ENCODE results near the gene RND3.

The RND3 gene, protein sequence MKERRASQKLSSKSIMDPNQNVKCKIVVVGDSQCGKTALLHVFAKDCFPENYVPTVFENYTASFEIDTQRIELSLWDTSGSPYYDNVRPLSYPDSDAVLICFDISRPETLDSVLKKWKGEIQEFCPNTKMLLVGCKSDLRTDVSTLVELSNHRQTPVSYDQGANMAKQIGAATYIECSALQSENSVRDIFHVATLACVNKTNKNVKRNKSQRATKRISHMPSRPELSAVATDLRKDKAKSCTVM

DNA sequence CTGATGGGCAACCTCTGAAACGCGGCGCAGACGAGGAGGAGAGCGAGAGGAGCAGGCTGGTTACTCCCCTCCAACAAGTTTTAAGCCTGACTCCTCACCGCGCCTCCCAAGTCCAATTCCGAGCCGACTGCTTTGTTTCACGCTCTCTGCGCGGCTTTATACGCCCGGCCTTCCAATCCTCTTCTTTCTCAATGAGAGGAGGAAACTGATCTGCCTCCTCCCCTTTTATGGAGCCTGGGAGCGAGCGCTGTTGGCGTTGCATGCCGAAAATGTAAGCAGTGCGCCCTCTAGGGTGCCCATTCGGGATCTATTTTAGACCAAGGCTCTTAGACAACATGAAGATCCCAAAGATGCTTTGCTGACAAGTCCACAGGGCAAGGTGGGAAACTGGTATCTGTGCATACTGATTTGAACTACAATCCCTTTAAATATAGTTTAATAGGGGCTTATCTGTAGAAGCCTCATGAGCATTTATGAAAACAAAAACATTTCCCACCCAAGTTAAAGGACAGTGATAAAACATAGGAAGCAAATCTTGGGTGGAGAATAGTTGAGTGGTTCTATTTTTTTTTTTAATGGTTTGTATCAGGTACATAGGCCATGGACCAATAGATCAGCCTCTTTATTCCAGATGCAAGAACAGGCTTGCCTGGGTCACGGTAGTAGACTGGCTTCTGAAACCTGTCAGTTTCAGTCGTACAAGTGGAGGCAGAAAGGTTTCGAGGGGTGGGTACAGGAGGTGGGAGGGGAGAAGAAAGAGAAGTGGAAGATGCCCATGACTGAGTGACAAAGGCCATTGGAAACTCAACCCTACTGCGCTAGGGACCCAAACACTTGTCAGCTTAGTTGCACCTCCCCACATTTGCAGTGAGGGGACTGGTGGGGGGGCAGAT, at the start of gene RND3:
RND3 (minus strand) TSS at position 131 of the 893 bp plus-strand sequence. CDS start 250 bp downstream, outside the sequence.
- DNase-seq (ENCODE audit: insufficient read length, low spot score) (peak; percentile 31), FAIRE-seq (peak; percentile 67)

DNA sequence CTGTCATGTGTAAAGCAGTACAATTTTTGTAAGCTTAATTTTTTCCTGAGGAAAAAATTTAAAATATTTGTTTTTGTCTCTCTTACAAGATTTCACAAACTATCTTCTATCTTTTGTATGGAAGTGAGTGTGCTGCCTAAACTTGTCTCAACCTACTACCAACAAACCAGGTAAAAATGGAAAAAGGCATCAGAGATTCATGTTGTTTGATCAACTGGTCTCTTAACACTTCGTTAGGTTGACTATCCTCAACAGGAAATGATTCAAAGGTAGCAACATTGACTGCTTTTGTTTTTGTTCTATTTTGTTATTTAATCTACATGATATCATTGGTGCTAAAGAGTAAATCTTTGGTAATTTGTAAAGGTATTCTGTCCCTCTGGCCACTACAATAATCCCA, 47.7 kb upstream of the RND3 start:
- FAIRE-seq, result no peak

DNA sequence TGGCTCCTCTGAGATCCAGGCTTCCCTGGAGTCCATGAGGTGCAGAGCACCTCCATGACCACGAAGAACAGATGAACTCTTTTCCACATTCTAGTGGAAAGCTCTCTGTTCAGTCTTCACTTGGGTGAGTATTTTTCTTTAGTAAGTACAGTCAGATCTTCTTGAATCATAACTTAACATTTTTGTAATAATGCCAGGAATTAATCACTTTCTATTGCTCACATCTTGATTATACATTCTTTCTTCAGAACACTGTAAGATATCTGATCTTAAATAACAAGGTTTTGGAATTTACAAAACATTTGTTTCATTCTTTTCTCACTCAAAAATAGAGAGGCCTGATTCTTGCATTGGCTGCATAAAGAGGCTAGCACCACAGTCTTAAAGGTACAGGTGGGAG, 45.4 kb upstream of the RND3 start:
- FAIRE-seq, result no peak
- DNase-seq (ENCODE audit: insufficient read length, low spot score), result no peak

More for the DNA sequence above, 47.7 kb upstream of the RND3 start:
- DNase-seq (ENCODE audit: insufficient read length, low spot score), result no peak

DNA sequence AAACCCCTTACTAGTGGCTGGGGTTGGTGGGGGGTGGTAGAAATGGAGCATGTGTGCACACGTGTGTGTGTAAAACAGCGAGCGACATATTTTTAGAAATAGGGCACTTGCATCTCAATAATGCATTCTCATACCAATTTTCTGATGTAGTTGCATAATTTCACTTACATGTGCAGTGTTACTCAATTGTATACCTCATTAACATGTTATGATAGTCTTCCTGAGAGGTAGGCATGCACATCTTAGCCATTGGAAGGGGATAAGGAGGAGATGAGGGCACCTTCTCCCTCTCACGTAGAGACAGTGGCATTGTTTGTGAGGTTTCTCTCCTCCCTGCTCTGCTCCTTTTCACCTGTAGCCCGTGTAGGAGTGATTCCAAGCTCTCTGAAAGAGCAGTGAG, 44.6 kb upstream of the RND3 start:
- FAIRE-seq, result no peak
- DNase-seq (ENCODE audit: insufficient read length, low spot score), result no peak

DNA sequence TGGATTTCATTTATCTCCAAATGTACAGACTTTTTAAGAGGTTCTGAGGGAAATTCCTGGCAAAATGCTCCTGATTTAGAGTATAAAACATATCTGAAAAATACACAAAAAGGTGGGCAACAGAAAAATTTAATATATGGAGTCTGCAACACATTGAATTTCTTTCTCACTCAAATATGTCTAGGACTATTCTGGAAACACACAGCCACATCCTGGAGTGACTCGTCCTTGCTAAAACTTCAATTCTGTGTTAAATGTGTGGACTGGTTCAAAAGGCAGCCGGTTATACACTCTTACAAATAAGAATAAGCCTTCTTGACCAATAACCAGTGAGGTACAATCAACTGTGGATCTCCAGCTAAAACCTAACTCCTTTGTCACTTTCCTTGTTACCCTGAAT, 44.1 kb upstream of the RND3 start:
- no peak for DNase-seq (ENCODE audit: insufficient read length, low spot score)
- no peak for FAIRE-seq

DNA sequence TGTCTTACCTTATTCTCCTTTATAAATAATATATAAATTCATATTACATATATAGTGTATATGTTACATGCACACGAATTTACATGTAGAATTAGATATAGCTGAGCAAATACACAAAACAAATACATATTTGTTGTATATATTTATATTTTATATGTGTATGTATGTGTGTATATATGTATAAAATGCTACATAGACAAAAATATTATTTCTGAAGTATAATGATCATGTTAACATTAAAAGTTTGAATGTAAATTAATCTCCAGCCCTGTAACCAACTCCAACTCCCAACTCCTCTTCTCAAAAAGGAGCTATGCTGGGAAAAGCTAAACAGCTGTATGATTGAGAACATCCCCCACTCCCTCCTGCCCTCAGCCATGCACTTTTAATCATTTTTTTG, 42.7 kb upstream of the RND3 start:
- no peak for DNase-seq (ENCODE audit: insufficient read length, low spot score)
- FAIRE-seq, result no peak

DNA sequence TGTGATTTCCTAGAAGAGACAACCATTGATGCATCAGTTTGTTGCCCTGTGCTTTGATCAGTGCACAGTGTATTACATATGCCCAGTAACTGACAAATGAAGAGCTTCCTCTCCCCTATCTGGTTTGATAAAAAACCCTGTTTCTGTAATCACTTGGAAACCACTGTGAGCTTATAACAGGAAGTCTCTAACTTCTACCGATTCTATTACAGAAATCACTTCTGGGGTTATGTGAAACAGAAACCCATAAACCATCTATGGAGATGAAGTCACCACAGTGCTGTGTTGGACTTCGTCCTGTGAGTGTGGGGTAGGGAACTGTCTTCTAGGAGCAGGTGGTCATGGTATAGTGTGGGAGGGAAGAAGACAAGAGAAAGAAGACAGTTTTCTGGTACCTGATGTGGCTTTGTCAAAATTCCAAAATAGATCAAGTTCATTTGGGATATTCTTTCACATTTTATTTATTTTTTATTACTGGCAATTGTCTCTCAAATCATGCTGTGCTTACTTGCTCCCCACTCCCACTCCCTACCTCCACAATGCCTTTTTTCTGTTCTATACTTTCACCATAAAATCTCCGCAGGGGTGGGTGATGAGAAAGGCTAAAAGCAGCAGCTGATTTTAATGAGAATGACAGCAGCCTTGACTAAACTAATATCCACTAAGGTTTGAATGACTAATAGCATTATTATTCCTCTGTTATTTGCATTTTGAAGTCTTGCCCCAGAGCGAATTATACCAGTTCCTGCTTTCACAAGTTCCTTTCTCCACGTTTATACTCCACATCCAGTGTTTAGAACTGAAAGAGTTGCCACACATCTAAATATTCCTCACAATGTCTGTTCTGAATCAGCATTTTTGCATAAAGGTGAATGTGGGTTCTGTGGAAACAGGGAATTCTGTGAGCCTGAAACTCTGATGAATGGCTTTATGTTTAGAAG, 41.7 kb upstream of the RND3 start:
- DNase-seq (ENCODE audit: insufficient read length, low spot score) (peak; percentile 21), FAIRE-seq (peak; percentile 90)

DNA sequence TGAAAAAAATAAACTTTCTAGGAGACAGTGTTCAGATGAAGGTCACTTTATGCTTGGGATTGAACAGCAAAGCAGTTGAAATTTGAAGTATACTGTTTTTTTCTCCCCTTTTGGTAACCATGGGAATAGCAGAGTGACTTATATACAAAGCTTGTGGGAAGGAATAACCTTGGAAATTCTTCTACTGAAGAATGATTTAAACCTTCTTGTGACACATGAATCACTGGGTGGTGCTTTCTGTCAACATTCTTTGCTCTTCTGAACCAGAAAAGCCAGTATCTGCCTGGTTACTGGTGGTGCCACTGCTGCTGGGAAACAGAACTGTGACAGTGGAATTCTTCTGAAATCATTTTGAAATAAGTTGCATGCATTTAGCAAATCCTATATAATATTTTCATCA, 39.4 kb upstream of the RND3 start:
- DNase-seq (ENCODE audit: insufficient read length, low spot score), result no peak
- FAIRE-seq, result peak; percentile 23

DNA sequence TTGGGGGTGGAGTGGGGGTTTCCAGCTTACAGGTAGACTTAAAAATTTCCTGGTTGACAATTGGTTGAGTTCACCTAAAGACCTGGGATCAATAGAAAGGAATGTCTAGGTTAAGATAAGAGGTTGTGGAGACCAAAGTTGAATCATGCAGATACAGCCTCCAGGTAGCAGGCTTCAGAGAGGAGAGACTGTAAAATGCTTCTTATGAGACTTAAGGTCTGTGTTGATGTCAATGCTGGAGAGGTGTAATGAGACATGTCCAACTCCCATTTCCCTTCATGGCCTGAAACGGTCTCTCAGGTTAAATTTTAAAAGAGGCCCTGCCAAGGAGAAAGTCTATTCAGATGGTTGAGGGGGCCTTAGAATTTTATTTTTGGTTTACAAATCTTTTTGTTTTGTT, 38.5 kb upstream of the RND3 start:
- DNase-seq (ENCODE audit: insufficient read length, low spot score) (no peak), FAIRE-seq (no peak)

DNA sequence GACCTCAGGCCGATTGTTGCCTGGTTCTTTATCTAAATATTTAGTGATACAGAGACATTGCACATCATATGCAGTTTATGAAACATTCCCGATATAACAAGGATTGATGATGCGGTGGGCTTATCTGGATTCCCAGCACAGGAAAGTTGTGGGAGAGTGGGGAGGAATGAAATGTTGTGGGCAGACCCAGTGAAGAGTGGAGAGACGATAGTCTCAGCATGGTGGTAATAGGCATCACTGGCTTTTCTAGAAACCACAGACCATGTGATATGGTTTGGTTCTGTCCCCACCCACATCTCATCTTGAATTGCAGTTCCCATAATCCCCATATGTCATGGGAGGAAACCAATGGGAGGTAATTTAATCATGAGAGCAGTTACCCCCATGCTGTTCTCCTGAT, 34.8 kb upstream of the RND3 start:
- DNase-seq (ENCODE audit: insufficient read length, low spot score), result no peak
- no peak for FAIRE-seq

DNA sequence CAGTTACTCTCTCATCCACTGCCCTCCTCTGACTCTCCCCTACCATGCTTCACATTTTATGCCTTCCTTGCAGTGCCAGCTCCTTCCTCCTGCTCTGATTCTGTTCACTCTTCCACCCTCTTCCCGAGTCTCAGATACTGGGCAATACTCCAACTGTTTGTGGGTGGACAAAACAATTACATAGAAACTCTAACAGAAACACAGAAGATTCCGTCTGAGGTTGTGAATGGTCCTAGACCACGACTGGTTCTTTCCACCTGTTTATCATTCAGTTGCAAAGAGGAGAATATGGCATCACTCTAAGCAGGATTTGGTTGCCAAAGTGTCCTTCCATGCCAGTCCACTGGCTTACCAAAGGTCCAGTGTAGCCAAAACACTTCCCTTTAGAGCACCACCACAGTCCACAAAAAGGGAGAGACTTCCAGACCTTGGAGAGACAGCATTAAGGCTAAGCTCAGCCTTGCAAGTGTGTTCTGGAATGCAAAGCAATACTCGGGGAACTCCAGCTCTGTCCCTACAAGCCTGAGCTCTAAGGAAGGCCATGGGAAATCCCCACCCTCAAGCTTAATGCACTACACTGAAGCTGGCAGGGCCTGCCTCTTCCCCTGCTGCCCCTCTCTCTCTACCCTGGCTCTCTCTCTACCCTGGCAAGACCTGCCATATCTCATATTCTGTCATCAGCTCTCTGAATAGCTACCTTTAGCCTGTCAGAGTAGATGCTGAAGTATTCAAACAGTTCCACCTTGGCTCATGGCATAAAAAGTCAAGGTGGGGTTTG, 33.6 kb upstream of the RND3 start:
- no peak for FAIRE-seq
- DNase-seq (ENCODE audit: insufficient read length, low spot score), result no peak

DNA sequence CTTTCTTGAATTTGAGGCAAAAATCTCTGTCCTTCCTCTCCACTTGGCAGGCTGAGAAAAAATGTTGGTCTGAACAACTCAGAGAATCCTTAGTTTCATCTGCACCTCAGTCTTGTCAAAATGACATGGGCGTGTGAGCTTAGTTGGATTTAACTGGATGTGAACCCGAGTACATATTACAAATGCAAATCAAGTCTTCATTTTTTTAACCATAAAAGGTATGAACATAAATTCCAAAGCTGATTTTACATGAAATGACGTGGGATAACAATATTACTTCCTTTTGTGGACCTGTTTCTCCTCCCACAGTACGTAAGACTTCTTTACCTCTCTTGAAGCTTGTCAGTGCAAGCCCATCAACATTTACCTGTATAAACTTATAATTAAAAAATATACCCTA, 32.6 kb upstream of the RND3 start:
- no peak for FAIRE-seq

DNA sequence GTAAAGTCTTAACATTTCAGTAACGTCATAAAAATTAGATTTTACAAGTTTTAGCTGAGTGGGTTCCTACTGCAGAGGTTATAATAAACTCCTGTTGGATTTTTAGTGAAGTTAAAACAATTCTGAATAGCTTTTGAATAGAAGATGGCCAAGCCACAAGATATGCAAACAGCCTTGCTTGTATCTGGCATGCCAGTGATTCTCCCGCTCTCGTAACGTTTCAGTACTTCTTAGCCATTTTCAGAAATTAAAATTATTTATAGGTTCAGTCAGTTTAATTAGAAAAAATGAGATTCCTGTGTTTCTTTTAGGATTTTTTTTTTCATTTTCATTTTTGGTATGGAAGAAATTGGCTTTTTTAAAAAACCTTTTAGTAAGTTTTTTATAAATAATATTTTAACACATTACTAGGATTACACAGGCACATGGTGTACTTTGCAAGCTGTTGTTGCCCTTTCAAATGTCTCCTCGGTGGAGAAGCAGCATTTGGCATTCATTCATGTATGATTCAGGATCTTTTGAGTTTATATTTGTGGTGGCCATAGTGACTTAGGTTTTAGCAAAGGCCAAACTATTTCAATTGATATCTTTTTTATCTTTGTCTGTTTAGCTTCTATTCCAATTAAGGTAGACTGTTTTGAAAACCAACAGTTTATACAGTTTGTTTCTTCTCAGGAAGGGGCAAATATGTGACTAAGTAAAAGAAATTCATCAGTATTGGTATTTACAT, 30.6 kb upstream of the RND3 start:
- FAIRE-seq (no peak), DNase-seq (ENCODE audit: insufficient read length, low spot score) (no peak)

More for the DNA sequence above, 32.6 kb upstream of the RND3 start:
- no peak for DNase-seq (ENCODE audit: insufficient read length, low spot score)

DNA sequence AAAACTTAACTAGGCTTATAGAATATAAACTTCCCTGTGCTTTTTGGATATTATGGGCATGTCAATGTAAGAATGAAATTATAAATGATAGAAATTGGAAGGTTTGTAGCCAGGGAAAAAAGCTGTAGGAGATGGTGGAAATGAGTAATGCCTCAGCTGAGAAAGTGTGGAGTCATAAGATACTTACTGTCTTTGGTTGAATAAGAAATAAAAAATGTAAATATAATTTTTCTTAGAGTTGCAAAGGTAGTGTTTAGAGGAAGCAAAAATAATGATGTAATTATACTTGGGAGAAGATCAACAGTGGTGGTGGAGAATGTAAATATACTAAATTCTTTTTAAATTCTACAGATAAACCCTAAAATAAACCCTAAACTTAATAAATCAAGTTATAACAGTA, 26.2 kb upstream of the RND3 start:
- DNase-seq (ENCODE audit: insufficient read length, low spot score), result no peak
- no peak for FAIRE-seq

DNA sequence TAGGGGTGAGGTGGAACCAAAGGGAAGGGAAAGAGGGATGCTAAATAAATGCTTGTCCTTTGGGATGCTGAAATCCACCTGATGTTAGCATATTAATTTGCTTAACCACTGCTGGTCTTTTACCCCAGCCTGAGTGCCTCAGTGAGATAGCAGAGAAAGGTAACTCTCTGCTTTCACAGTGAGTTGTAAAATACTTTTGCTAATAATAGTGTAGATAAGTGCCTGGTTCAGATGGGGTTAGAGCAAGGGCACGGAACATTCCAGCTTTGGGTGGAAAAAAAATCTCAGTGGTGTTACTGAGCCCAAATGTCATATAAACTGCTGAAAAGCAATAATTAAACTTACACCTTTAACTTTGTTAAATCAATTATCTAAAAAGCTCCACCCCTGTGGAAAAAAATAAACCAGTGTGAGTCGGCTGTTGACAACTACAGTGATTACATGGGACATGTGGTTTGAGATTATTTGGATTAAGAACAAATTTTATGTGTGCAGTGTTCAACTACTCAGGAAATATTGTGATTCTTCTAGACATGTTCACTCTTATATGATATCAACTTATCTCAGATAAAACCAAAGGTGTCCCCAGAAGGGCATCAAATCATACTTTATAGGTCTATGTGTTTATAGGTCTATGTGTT, 21.1 kb upstream of the RND3 start:
- FAIRE-seq (no peak), DNase-seq (ENCODE audit: insufficient read length, low spot score) (no peak)

DNA sequence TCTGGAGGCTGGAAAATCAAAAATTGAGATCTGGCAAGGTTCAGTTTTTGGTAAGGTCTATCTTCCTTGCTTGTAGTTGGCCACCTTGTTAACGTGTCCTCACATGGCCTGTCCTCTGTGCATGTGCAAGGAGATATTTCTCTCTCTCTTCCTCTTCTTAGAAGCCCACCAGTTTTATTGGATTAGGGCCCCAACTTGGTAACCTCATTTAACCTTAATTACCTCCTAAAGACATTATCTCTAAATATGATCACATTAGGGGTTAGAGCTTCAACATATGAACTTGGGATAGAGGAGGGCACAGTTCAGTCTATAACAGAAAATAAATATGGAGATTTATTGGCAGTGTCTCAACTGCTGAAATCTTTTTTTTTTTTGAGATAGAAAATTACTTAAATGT, 19.6 kb upstream of the RND3 start:
- no peak for FAIRE-seq

DNA sequence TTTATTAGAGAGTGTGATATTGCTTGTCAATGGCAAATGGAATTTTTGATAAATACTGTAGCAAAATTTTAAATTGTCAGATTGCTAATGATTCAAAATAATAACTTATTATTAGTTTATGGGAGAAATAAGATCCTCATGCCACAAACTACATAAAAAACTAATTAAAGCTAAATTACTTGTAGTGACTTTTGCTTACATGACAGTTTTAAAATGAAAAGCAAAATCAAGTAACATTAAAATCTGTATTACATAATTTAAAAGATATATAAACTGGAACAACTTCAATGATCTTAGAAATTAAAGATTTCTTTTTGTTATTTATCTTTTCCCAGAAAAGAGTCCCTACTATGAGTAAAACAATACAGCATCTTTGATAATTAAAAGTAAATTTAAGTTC, 17.7 kb upstream of the RND3 start:
- FAIRE-seq, result no peak
- DNase-seq (ENCODE audit: insufficient read length, low spot score), result no peak

More for the DNA sequence above, 19.6 kb upstream of the RND3 start:
- no peak for DNase-seq (ENCODE audit: insufficient read length, low spot score)

DNA sequence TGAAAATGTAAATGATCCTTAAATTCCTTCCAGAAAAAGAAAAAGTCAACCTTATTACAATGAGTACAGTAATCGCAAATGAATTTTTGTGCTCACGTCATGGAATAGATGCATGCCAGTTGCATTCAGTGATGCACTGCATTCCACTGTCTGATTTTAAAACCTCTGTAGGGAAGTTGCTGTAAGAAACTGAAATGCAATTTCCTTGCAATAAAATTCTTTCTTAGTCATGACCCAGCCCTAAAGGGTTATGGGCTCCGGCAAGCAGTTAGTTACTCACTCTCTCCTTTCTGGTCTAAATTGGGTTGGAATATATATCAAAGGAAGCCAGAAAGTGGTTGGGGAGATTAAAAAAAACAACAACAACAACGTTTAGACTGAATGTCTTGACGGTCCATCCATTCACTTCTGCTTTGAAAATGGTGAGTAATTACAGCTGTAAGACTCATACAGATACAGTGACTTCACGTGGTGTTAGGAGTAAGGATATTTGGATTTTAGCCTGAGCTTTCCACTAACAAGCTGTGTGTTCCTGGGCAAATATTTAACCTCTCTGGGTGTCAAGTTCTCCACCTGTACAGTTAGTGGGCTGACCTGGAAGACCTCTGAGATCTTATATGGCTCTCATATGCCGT, 8.6 kb upstream of the RND3 start:
- DNase-seq (ENCODE audit: insufficient read length, low spot score) (no peak), FAIRE-seq (no peak)

DNA sequence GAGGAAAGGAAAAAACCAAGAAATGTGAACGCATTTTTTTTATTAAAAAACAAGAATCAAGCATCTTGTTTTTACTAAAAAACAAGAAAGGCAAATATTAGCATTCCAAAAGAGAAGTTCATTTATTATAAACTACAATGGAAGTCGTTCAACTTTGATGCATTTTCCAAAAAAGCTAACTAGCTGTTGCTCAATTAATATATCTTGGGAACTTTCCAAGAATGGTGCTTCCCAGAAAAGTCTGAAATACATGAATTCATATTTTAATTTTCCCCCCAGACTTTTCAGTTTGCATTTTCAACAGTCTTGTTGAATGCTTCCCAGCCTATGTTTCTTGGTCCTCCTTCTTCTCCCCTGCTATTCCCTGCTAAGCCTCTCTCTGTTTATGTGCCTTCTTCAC, 7.5 kb upstream of the RND3 start:
- DNase-seq (ENCODE audit: insufficient read length, low spot score) (no peak), FAIRE-seq (no peak)

Measured in GM19239 (cell line).